Cardiac fibroblast (primary cell): ENCODE data around the gene GLS.
"Not testable (repeated sequence)": the region's sequence is repeated elsewhere in the genome, so short reads cannot be mapped to it uniquely, and the experiment has no call there.

Experiments
- DNase-seq, 2 donors: peaks; one replicate each; pipeline versions ENCODE4 v3.0.0 to v3.0.0-alpha.2; 2010; ENCODE audit warnings: low read depth in 2 of 2
- H3K4me3 ChIP-seq, 2 donors: replicated peaks in 1 of 2; 1 replicate in 1 of 2; 2 replicates in 1 of 2; pipeline ENCODE4 v1.5.1; 2011; ENCODE audit warnings: low read depth in 2 of 2, low read length in 2 of 2, mild to moderate bottlenecking in 2 of 2, moderate library complexity in 1 of 2
- TF ChIP-seq, protein P1 (sequence below): IDR thresholded peaks from one replicate; pipeline ENCODE4 v1.5.1; 2011; ENCODE audit warnings: low read depth, mild to moderate bottlenecking, low read length, inconsistent platforms

The GLS gene

DNA sequence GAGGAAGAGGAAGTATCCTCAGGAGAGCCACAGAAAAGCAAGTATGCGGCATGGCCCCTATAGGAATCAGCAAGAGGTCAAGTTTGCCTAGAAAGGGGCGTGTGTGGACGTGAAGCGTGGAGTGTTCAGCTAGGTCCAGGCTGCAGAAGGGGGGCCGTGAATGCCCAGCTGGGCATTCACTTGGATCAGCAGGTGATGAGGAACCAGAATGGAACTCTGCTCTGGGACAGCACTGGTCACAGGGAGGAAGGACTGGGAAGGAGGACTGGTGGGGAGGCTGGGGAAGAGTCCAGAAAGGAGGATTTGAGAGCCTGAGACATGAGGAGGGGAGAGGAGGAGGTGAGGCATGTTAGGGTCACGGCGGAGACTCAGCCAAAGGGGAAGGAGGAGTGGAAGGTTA is 113.5 kb downstream of the GLS start:
- no peak for DNase-seq
- TF ChIP-seq, protein P1, sequence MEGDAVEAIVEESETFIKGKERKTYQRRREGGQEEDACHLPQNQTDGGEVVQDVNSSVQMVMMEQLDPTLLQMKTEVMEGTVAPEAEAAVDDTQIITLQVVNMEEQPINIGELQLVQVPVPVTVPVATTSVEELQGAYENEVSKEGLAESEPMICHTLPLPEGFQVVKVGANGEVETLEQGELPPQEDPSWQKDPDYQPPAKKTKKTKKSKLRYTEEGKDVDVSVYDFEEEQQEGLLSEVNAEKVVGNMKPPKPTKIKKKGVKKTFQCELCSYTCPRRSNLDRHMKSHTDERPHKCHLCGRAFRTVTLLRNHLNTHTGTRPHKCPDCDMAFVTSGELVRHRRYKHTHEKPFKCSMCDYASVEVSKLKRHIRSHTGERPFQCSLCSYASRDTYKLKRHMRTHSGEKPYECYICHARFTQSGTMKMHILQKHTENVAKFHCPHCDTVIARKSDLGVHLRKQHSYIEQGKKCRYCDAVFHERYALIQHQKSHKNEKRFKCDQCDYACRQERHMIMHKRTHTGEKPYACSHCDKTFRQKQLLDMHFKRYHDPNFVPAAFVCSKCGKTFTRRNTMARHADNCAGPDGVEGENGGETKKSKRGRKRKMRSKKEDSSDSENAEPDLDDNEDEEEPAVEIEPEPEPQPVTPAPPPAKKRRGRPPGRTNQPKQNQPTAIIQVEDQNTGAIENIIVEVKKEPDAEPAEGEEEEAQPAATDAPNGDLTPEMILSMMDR, result no peak

GRCh38 chr2:190995315-190995714 is 114.7 kb downstream of the GLS start:
- DNase-seq, H3K4me3 ChIP-seq: not testable (repeated sequence)

More for the DNA sequence above, 113.5 kb downstream of the GLS start:
- no peak overlapping the region for H3K4me3 ChIP-seq

GRCh38 chr2:190996338-190996946 is 115.8 kb downstream of the GLS start:
- TF ChIP-seq, protein P1, result peak; percentile 84
- no peak overlapping the region for H3K4me3 ChIP-seq
- DNase-seq, result peak; percentile 50 to 53

DNA sequence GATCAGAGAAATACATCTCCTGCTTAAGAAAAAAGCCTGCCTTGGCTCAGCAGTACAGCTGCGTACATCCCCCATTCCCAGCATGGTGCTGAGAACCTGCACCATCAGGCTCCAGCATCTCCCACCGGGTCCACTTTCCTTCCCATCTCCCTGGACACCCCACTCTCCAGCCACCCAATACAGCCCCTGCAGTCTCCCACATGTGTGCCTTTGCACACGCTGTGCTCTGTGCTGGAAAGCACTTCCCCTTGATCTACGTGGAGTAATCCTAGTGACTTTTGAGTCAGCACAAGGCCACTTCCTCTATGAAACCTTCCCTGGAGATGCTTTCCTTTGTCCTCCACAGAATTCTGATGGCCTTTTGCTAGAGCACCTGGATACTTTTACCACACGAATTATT is 116.3 kb downstream of the GLS start:
- TF ChIP-seq, protein P1, result no peak
- H3K4me3 ChIP-seq, result no peak overlapping the region
- no peak for DNase-seq

GRCh38 chr2:190997526-190998113 is 117.0 kb downstream of the GLS start:
- DNase-seq, result no peak
- H3K4me3 ChIP-seq, result no peak overlapping the region
- TF ChIP-seq, protein P1, result no peak

DNA sequence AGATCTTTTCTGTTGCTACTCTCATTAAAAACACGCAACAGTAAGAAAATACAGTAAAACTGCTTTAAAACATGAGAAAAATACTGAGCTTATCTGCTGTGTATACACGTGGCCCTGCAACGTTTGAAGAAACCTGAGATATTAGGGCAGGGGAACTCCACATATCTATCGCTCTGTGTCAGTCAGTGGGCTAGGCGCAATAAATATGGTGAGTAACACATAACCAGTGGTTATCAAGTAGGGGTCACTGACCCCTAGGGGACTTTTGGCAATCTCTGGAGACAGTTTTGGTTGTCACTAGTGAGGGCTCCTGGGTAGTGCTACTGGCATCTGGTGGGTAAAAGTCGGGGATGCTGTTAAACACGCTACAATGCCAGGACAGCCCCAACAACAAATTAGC is 118.4 kb downstream of the GLS start:
- TF ChIP-seq, protein P1, result no peak
- no peak overlapping the region for H3K4me3 ChIP-seq
- no peak for DNase-seq

DNA sequence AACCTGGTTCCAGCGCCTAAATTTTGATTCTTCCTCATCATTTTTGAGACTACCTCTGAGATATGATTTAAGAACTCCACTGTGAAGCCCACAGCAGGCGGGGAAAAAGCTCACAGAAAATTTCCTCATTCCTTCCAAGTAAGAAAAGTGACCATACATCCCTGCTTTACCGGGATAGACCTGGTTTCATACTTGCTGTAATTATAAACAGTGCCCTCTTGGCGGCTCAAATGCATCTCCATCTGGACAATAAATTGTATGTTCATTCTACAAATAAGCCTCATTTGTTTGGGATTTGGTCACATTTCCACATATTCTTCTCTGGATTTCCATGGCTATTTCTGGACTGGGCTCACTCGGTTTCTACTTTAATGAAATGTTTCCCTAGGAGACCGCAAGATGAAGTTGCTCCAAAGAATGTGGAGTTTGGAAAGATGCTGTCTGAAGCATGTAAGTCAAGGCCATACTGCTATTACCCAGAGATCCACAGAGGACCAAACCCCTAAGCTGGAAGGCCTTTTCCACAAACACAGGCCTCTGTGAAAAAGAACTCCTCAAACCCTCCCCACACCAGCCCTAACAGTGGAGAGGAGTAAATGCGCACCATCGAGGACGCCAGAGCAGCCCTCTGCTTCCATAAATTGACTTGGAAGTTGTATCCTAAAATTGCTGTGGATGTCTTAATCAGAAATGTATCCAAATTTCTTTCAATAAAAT is 119.5 kb downstream of the GLS start:
- DNase-seq, result no peak
- TF ChIP-seq, protein P1, result no peak
- H3K4me3 ChIP-seq, result no peak overlapping the region
